GM12878 (cell line): Measurements from ENCODE around the gene ADGRG1. TPM values are rescaled to one million over a fixed set of nuclear protein-coding genes. Genes with fewer than 3 reads are reported as not detected.

Experiments
- ATAC-seq: fragments of 200-7000 bp; cut with Tn5 transposase; 3 replicates; pipeline ENCODE4 v1.9.1; 2020; ENCODE audit warnings: mild to moderate bottlenecking, moderate library complexity
- BruUV-seq: library from RNA; stranded (reverse); fragments of 400-500 nt; replicated peaks from 2 replicates; lab custom pipeline; 2021; lab: Mats Ljungman, UMichigan
- CTCF ChIA-PET: fragments of 300-600 bp; sonication (Branson Sonifier 250); formaldehyde crosslinking; extraction: SDS; loops from one replicate; lab custom pipeline; 2021; ENCODE audit warnings: inconsistent platforms; lab: Yijun Ruan, JAX
- POLR2A ChIA-PET: fragments of 350-600 bp; formaldehyde crosslinking; extraction: SDS; loops from one replicate; lab custom pipeline; 2021; ENCODE audit warnings: inconsistent platforms; lab: Charles Lee
- RAD21 ChIA-PET: fragments of 300-600 bp; sonication (Branson Sonifier 250); formaldehyde crosslinking; loops from one replicate; lab custom pipeline; 2023; ENCODE audit warnings: antibody characterized with exemption; ENCODE audit not compliant: unreplicated experiment; lab: Charles Lee
- SMC1A ChIA-PET: fragments of 300-600 bp; sonication (Branson Sonifier 250); formaldehyde crosslinking; loops from one replicate; lab custom pipeline; 2023; ENCODE audit not compliant: unreplicated experiment, uncharacterized antibody; lab: Charles Lee
- DNase-seq: peaks from one replicate; pipeline ENCODE4 v3.0.0-alpha.2; 2011; ENCODE audit warnings: low read depth, low spot score
- FAIRE-seq: peaks from 3 replicates; lab custom pipeline; 2011; peaks lifted over from hg19 to GRCh38; lab: Jason Lieb, UNC
- H2AFZ ChIP-seq: 2 replicates; pipeline ENCODE4 v1.6.0; 2011; ENCODE audit warnings: low read depth, low read length, control low read depth; ENCODE audit not compliant: control insufficient read depth
- H3K27ac ChIP-seq: 2 replicates; pipeline ENCODE4 v1.5.1; 2011; ENCODE audit warnings: control low read depth; ENCODE audit not compliant: control insufficient read depth, insufficient read depth
- H3K27me3 ChIP-seq, 2 experiments: replicated peaks in 1 of 2; 2 replicates each; pipeline versions ENCODE4 v1.6.0 to v1.6.1; 2011; ENCODE audit warnings: low read length in 1 of 2; ENCODE audit not compliant: control insufficient read depth in 2 of 2, insufficient read depth in 2 of 2
- H3K36me3 ChIP-seq, 2 experiments: 2 replicates each; pipeline ENCODE4 v1.5.1; 2011; ENCODE audit warnings: low read length in 1 of 2; ENCODE audit not compliant: control insufficient read depth in 2 of 2, insufficient read depth in 2 of 2
- H3K4me1 ChIP-seq: 2 replicates; pipeline ENCODE4 v1.6.1; 2011; ENCODE audit warnings: mild to moderate bottlenecking, low read length, moderate library complexity, mixed read lengths; ENCODE audit not compliant: control insufficient read depth, insufficient read depth
- H3K4me2 ChIP-seq: 2 replicates; pipeline ENCODE4 v1.6.0; 2011; ENCODE audit warnings: control low read depth; ENCODE audit not compliant: control insufficient read depth, insufficient read depth
- H3K4me3 ChIP-seq: fragments of 200-600 bp; sonication (generic); 2 replicates; pipeline ENCODE4 v1.5.1; 2016
- H3K79me2 ChIP-seq: 2 replicates; pipeline ENCODE4 v1.6.0; 2011; ENCODE audit warnings: low read length; ENCODE audit not compliant: control insufficient read depth, insufficient read depth
- H3K9ac ChIP-seq: 2 replicates; pipeline ENCODE4 v1.8.0; 2011; ENCODE audit warnings: low read length, control low read depth, mixed read lengths; ENCODE audit not compliant: control insufficient read depth, insufficient read depth
- H3K9me3 ChIP-seq: replicated peaks from 3 replicates; pipeline ENCODE4 v1.5.1; 2011; ENCODE audit warnings: mild to moderate bottlenecking, low read length; ENCODE audit not compliant: control insufficient read depth, insufficient read depth
- H4K20me1 ChIP-seq: 2 replicates; pipeline ENCODE4 v1.6.0; 2011; ENCODE audit not compliant: control insufficient read depth, insufficient read depth
- CUX1 ChIP-seq: IDR thresholded peaks from 2 replicates; pipeline ENCODE4 v1.6.1; 2012; ENCODE audit warnings: improper control_type of control experiment, low read depth, low read length; ENCODE audit not compliant: insufficient replicate concordance
- FOXM1 ChIP-seq: IDR thresholded peaks from 2 replicates; pipeline ENCODE4 v1.6.1; 2012; ENCODE audit warnings: low read depth, mild to moderate bottlenecking, inconsistent platforms, low read length, moderate library complexity
- HDAC2 ChIP-seq: fragments of 200-600 bp; sonication (generic); IDR thresholded peaks from 2 replicates; pipeline ENCODE4 v1.6.1; 2017
- SUPT20H ChIP-seq: IDR thresholded peaks from 2 replicates; pipeline ENCODE4 v1.6.1; 2011; ENCODE audit warnings: low read depth, mild to moderate bottlenecking, low read length, moderate library complexity, borderline replicate concordance; ENCODE audit not compliant: control insufficient read depth
- WGBS: methylation state at CpG from one replicate; pipeline ENCODE4 v1.1.6; 2016; ENCODE audit warnings: low lambda C conversion rate; ENCODE audit not compliant: insufficient replicate concordance, insufficient coverage; ENCODE audit errors: missing lambda C conversion rate; 5-methylcytosine and 5-hydroxymethylcytosine counted together
- in situ Hi-C: fragments of 300-500 bp; cut with MboI; formaldehyde crosslinking; loops from 9 replicates; pipeline ENCODE4 v1.14.3; 2018; ENCODE audit warnings: mixed read lengths
- intact Hi-C: fragments of 100-400 bp; cut with micrococcal nuclease; formaldehyde crosslinking; loops from one replicate; pipeline ENCODE4 v1.14.2; 2022; ENCODE audit not compliant: unreplicated experiment
- polyA plus RNA-seq, 11 experiments: library from polyadenylated mRNA; depleted of rRNA in 4 of 11; unstranded in 6 of 11; stranded (reverse) in 5 of 11; fragments of >200 nt; fragmentation: Nextera tagmentation in 4 of 11; fragmentation: Illumina TruSeq in 1 of 11; extraction: Ambion mirVana in 4 of 11; extraction: Trizol in 1 of 11; gene quantifications; 1 replicate in 1 of 11; 2 replicates in 10 of 11; pipeline versions ENCODE4 v1.2.1 to v1.2.3, GENCODE V29; 2011 to 2016; ENCODE audit warnings: inconsistent platforms in 2 of 11, missing spikeins in 2 of 11, low read depth in 1 of 11
- total RNA-seq, 4 experiments: library from RNA; depleted of rRNA in 3 of 4; stranded (reverse); fragments of >200 nt in 3 of 4; fragmentation: Illumina TruSeq in 1 of 4; extraction: Trizol in 1 of 4; gene quantifications; 2 replicates each; pipeline versions ENCODE4 v1.2.1 to v1.2.3, GENCODE V29; 2013 to 2021

The ADGRG1 gene
- total and polyA plus RNA-seq, 10 of the 15 experiments (the other 5 are each of a cell fraction or from before 2014, with no cell fraction given) = 0.07 to 2.0 (median 0.75) TPM

- no peak overlapping the region for H3K9ac ChIP-seq
- H3K4me3 ChIP-seq = no peak overlapping the region
- no peak overlapping the region for H2AFZ ChIP-seq
- H3K79me2 ChIP-seq = no peaks in the 10 kb centered on the region
- peaks cover 19% of the 10 kb centered on the region for H3K4me1 ChIP-seq
- DNase-seq = no peak
- TF ChIP-seq FOXM1 = 0 out of 2 replicates have a peak, but pooled peaks have one; percentile 4
- TF ChIP-seq HDAC2 = no peak
- no peak for TF ChIP-seq CUX1
- no peak for TF ChIP-seq SUPT20H
- TF ChIP-seq, all 136 proteins: peak for 1
- FAIRE-seq = no peak
- H3K36me3 ChIP-seq = no peaks in the 10 kb centered on the region
- H4K20me1 ChIP-seq = no peaks in the 10 kb centered on the region
- BruUV-seq = no TSS peak
- WGBS = 40% methylated on average over 6 of the region's 6 CpGs
- ChIA-PET SMC1A (interaction anchor here (0.6 to 6.6 kb wide), 10 partner anchors 39 to 230 kb away, joined by 3 to 126 read pairs (median 4); partner anchors contain the start of gene KATNB1), CTCF (interaction anchor here (0.6 to 8.1 kb wide), 21 partner anchors 8 to 231 kb away, joined by 3 to 210 read pairs (median 4); no protein-coding TSS in a partner anchor), POLR2A (interaction anchor here (0.5 to 1.8 kb wide), 2 partner anchors 41 to 49 kb away, joined by 3 to 7 read pairs; no protein-coding TSS in a partner anchor), RAD21 (interaction anchor here (1.0 to 6.0 kb wide), 9 partner anchors 39 to 107 kb away, joined by 3 to 88 read pairs (median 18); partner anchors contain the start of genes ADGRG5 and KATNB1)
- H3K4me2 ChIP-seq = no peak overlapping the region
- H3K27ac ChIP-seq = no peak overlapping the region
- no peak for ATAC-seq
- H3K27me3 ChIP-seq = no peaks in the 10 kb centered on the region
- intact Hi-C loops (loop anchor here (1.0 to 2.0 kb wide), 4 partner anchors 49 to 73 kb away; no protein-coding TSS in a partner anchor), in situ Hi-C loops (no loop called here)
- H3K9me3 ChIP-seq = no peaks in the 10 kb centered on the region
Measured at GRCh38 chr16:57649443-57649751, 21.0 kb downstream of the ADGRG1 start.
